HepG2 (cell line): ENCODE measurements around the gene CCDC183. TPM values are rescaled to one million over a fixed set of nuclear protein-coding genes. Genes with fewer than 3 reads are reported as not detected.

ENCODE experiments used
- ATAC-seq: fragments of 200-7000 bp; cut with Tn5 transposase; 3 replicates; pipeline ENCODE4 v1.9.1; 2020; ENCODE audit warnings: mild to moderate bottlenecking, moderate library complexity
- BruUV-seq: library from RNA; stranded (reverse); fragments of 400-500 nt; replicated peaks from 2 replicates; lab custom pipeline; 2021; lab: Mats Ljungman, UMichigan
- CTCF ChIA-PET: fragments of 300-600 bp; formaldehyde crosslinking; extraction: SDS; loops from one replicate; lab custom pipeline; 2021; ENCODE audit warnings: low total read pairs, inconsistent platforms, low intra/inter-chr PET ratio; lab: Yijun Ruan, JAX
- POLR2A ChIA-PET: fragments of 350-600 bp; sonication (Branson Sonifier 250); formaldehyde crosslinking; loops from one replicate; lab custom pipeline; 2020; ENCODE audit warnings: antibody characterized with exemption, inconsistent platforms; lab: Yijun Ruan, JAX
- DNase-seq: peaks from one replicate; pipeline ENCODE4 v3.0.0-alpha.2; 2015; ENCODE audit warnings: low spot score
- FAIRE-seq: peaks from 3 replicates; lab custom pipeline; 2011; peaks lifted over from hg19 to GRCh38; lab: Jason Lieb, UNC
- H2AFZ ChIP-seq: one replicate; pipeline ENCODE4 v1.6.1; 2011; ENCODE audit warnings: low read length, inconsistent platforms
- H3K27ac ChIP-seq: fragments of 300-600 bp; 3 replicates; pipeline ENCODE4 v1.8.0; 2011; ENCODE audit warnings: mixed run types, mild to moderate bottlenecking, mixed read lengths, low read length, inconsistent platforms; ENCODE audit not compliant: insufficient read depth; ENCODE audit errors: extremely low read length
- H3K27me3 ChIP-seq, 2 experiments: fragments of 200-600 bp in 1 of 2; 2 replicates in 1 of 2; 3 replicates in 1 of 2; pipeline versions ENCODE4 v1.6.0 to v1.8.0; 2011; ENCODE audit warnings: low read length in 2 of 2, mild to moderate bottlenecking in 2 of 2, moderate library complexity in 2 of 2, inconsistent platforms in 1 of 2; ENCODE audit not compliant: insufficient read depth in 2 of 2, control insufficient read depth in 1 of 2
- H3K36me3 ChIP-seq, 2 experiments: fragments of 200-600 bp in 1 of 2; replicated peaks in 1 of 2; 2 replicates in 1 of 2; 3 replicates in 1 of 2; pipeline versions ENCODE4 v1.5.1 to v1.8.0; 2011; ENCODE audit warnings: low read length in 2 of 2, inconsistent platforms in 1 of 2; ENCODE audit not compliant: insufficient read depth in 2 of 2, control insufficient read depth in 1 of 2
- H3K4me1 ChIP-seq: 2 replicates; pipeline ENCODE4 v1.5.1; 2012; ENCODE audit warnings: low read length, inconsistent platforms; ENCODE audit not compliant: insufficient read depth
- H3K4me2 ChIP-seq: 2 replicates; pipeline ENCODE4 v1.6.0; 2011; ENCODE audit warnings: low read depth, low read length, inconsistent platforms
- H3K4me3 ChIP-seq, 3 experiments: fragments of 200-600 bp in 1 of 3; sonication (generic), shearing (Covaris generic) in 1 of 3; replicated peaks in 1 of 3; 2 replicates each; pipeline ENCODE4 v1.5.1; 2011 to 2016; ENCODE audit warnings: low read length in 3 of 3, inconsistent platforms in 2 of 3, low read depth in 2 of 3, mild to moderate bottlenecking in 2 of 3, control low read depth in 1 of 3, mixed read lengths in 1 of 3; ENCODE audit not compliant: insufficient read depth in 1 of 3
- H3K79me2 ChIP-seq: one replicate; pipeline ENCODE4 v1.6.1; 2011; ENCODE audit warnings: low read length, inconsistent platforms; ENCODE audit not compliant: insufficient read depth
- H3K9ac ChIP-seq: 2 replicates; pipeline ENCODE4 v1.6.0; 2011; ENCODE audit warnings: mild to moderate bottlenecking, low read depth, low read length, inconsistent platforms; ENCODE audit not compliant: insufficient read depth
- H3K9me3 ChIP-seq: 2 replicates; pipeline ENCODE4 v1.5.1; 2012; ENCODE audit warnings: mild to moderate bottlenecking, low read length
- H4K20me1 ChIP-seq: 2 replicates; pipeline ENCODE4 v1.6.0; 2011; ENCODE audit warnings: inconsistent platforms, mild to moderate bottlenecking, low read length, moderate library complexity; ENCODE audit not compliant: insufficient read depth
- HNF4A ChIP-seq: sonication (generic); formaldehyde crosslinking; IDR thresholded peaks from 2 replicates; pipeline ENCODE4 v1.4.0; 2020; ENCODE audit warnings: missing genetic modification reagents
- KDM2A ChIP-seq: sonication (generic); formaldehyde crosslinking; IDR thresholded peaks from 2 replicates; pipeline ENCODE4 v1.4.0; 2020; ENCODE audit warnings: low read depth, missing genetic modification reagents, borderline replicate concordance
- KDM5A ChIP-seq: fragments of 200-600 bp; sonication (generic); IDR thresholded peaks from 2 replicates; pipeline ENCODE4 v1.7.0; 2018; ENCODE audit warnings: antibody characterized with exemption, mild to moderate bottlenecking, low read length, borderline replicate concordance
- NFE2L2 ChIP-seq: fragments of 150-350 bp; IDR thresholded peaks from 2 replicates; pipeline ENCODE4 v1.6.1; 2014; ENCODE audit warnings: low read length
- POLR2G ChIP-seq: fragments of 200-400 bp; formaldehyde crosslinking; IDR thresholded peaks from 2 replicates; pipeline ENCODE4 v1.6.1; 2018; ENCODE audit warnings: mild to moderate bottlenecking, low read depth, low read length, moderate library complexity
- TARDBP ChIP-seq: sonication (generic); formaldehyde crosslinking; IDR thresholded peaks from 2 replicates; pipeline ENCODE4 v1.8.0; 2022; ENCODE audit warnings: mild to moderate bottlenecking, missing genetic modification reagents
- ZBTB1 ChIP-seq: sonication (generic); formaldehyde crosslinking; IDR thresholded peaks from 2 replicates; pipeline ENCODE4 v1.4.0; 2020; ENCODE audit warnings: missing genetic modification reagents, borderline replicate concordance
- ZFP41 ChIP-seq: sonication (generic); formaldehyde crosslinking; IDR thresholded peaks from 2 replicates; pipeline ENCODE4 v1.4.0; 2020; ENCODE audit warnings: mild to moderate bottlenecking, missing genetic modification reagents, borderline replicate concordance
- ZNF605 ChIP-seq: sonication (generic); formaldehyde crosslinking; IDR thresholded peaks from 2 replicates; pipeline ENCODE4 v1.8.0; 2022; ENCODE audit warnings: mild to moderate bottlenecking, missing genetic modification reagents
- WGBS: methylation state at CpG from one replicate; pipeline ENCODE4 v1.1.6; 2017; ENCODE audit warnings: low lambda C conversion rate; 5-methylcytosine and 5-hydroxymethylcytosine counted together
- in situ Hi-C: cut with HindIII; loops from 2 replicates; pipeline ENCODE4 v1.10.0; 2017; ENCODE audit warnings: low pct_unique_long_range_greater_than_20kb; ENCODE audit not compliant: extremely low pct_ligation_motif_present
- intact Hi-C: fragments of 100-400 bp; cut with micrococcal nuclease; formaldehyde crosslinking; loops from one replicate; pipeline ENCODE4 v1.10.0; 2022; ENCODE audit not compliant: unreplicated experiment
- polyA plus RNA-seq, 8 experiments: library from polyadenylated mRNA; depleted of rRNA in 3 of 8; stranded (reverse) in 7 of 8; unstranded in 1 of 8; fragments of >200 nt; fragmentation: Illumina TruSeq in 4 of 8; extraction: Trizol in 4 of 8; gene quantifications; 2 replicates each; pipeline versions ENCODE4 v1.2.1 to v1.2.3, GENCODE V29; 2011 to 2016; ENCODE audit warnings: low read depth in 4 of 8, missing spikeins in 1 of 8, mixed read lengths in 1 of 8; ENCODE audit not compliant: insufficient read depth in 1 of 8
- total RNA-seq, 5 experiments: library from RNA; depleted of rRNA; stranded (reverse); fragments of >200 nt; fragmentation: Illumina TruSeq; extraction: Trizol; gene quantifications; 2 replicates each; pipeline ENCODE4 v1.2.3, GENCODE V29; 2016; ENCODE audit warnings: low read depth in 1 of 5
- TF ChIP-seq, protein P1 (sequence below): IDR thresholded peaks from 2 replicates; pipeline ENCODE4 v1.6.1; 2016; ENCODE audit warnings: missing compliant biosample characterization, missing genetic modification reagents, borderline replicate concordance
- TF ChIP-seq, protein P2 (sequence below): sonication (generic); formaldehyde crosslinking; IDR thresholded peaks from 2 replicates; pipeline ENCODE4 v1.5.1; 2020; ENCODE audit warnings: mild to moderate bottlenecking, missing genetic modification reagents
- TF ChIP-seq, protein P3 (sequence below): sonication (generic); formaldehyde crosslinking; conservative IDR thresholded peaks from 2 replicates; pipeline ENCODE4 v1.4.0; 2020; ENCODE audit warnings: missing genetic modification reagents

Gene CCDC183
- total and polyA plus RNA-seq, 2 of the 13 experiments (the other 11 are each of a cell fraction or from before 2014, with no cell fraction given) = 5.0 to 66.4 TPM

DNA sequence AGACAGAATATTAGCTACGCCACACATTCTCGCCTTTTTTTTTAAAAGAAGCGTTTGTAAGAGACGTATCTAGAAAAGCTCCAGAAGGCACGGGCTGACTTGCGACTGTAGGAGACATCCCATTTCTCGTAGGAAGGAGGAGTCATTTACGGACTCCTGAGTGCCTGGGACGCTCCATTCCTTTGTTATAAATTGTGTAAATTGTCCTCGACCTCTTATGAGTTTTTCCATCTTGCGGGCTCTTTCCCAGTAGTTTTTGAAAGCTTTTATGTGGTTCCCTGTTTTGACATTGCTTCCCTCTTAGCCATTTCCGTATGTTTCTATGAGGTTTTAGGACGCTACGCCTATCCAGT, 12.6 kb downstream of the CCDC183 start:
- TF ChIP-seq, protein P1, sequence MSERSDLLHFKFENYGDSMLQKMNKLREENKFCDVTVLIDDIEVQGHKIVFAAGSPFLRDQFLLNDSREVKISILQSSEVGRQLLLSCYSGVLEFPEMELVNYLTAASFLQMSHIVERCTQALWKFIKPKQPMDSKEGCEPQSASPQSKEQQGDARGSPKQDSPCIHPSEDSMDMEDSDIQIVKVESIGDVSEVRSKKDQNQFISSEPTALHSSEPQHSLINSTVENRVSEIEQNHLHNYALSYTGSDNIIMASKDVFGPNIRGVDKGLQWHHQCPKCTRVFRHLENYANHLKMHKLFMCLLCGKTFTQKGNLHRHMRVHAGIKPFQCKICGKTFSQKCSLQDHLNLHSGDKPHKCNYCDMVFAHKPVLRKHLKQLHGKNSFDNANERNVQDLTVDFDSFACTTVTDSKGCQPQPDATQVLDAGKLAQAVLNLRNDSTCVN = peak; percentile 73; the same call in 1 of the 2 replicates
- TF ChIP-seq TARDBP (CRISPR knock-in tag) (no peak), ZNF605 (CRISPR knock-in tag) (0 out of 2 replicates have a peak, but pooled peaks have one; percentile 13), HNF4A (no peak), KDM5A (0 out of 2 replicates have a peak, but pooled peaks have one; percentile 13)
- H4K20me1 ChIP-seq = no peaks in the 10 kb centered on the region; the same call in 1 of the 2 replicates
- POLR2A ChIA-PET = interaction anchor here (0.6 to 5.0 kb wide), 7 partner anchors 9 to 127 kb away, joined by 3 to 35 read pairs (median 9); partner anchors contain the start of gene TMEM141
- no peak overlapping the region for H2AFZ ChIP-seq
- H3K4me2 ChIP-seq = peak overlapping the region; percentile 88
- CTCF ChIA-PET = no interaction called here
- intact Hi-C loops (no loop called here), in situ Hi-C loops (no loop called here)
- H3K9me3 ChIP-seq = no peaks in the 10 kb centered on the region
- BruUV-seq = no TSS peak
- H3K27me3 ChIP-seq = no peaks in the 10 kb centered on the region
- H3K79me2 ChIP-seq = peaks cover 69% of the 10 kb centered on the region
- peak overlapping the region; percentile 71 for H3K27ac ChIP-seq
- H3K4me1 ChIP-seq = peaks cover 66% of the 10 kb centered on the region
- DNase-seq (no peak), ATAC-seq (no peak), FAIRE-seq (no peak)
- peak overlapping the region; percentile 88 to 96 (median 92) for H3K4me3 ChIP-seq
- peaks cover 2 to 17% of the 10 kb centered on the region in 2 experiments; a peak in 4 of 5 replicates for H3K36me3 ChIP-seq
- H3K9ac ChIP-seq = peak overlapping the region; percentile 86
- 2% methylated on average over 14 of the region's 14 CpGs for WGBS

DNA sequence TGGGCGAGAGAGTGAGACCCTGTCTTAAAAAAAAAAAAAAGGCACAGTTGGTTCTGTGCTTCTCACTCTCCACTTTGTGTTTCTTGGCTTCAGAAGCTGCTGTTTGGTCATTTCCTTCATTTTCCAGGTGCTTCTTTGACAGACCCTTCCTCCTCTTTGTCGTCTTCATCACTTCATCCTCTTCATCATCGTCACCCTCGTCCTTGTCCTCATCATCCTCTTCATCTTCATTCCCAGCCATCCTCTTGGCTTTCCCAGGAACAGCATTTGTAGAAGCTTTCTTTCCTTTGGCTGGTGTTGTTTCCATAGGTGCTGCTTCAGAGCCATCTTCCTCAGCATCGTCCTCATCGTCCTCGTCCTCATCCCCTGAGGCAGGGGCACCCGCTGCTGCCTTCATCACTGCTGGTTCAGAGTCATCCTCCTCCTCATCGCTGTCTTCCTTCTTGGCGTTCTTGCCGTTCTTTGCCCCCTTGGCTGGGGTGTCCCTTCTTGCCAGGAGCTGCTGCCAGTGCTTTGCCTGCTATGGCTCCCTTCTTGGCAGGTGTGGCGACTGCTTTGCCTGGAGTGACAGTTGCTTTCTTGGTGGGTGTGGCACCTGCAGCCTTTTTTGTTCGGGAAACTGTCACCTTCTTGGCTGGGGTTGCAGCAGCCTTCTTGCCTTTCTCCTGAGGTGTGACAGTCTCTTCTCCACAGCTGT, 18.7 kb downstream of the CCDC183 start:
- ATAC-seq = no peak
- peaks cover 40% of the 10 kb centered on the region for H3K4me1 ChIP-seq
- FAIRE-seq = no peak
- in situ Hi-C loops (no loop called here), intact Hi-C loops (no loop called here)
- WGBS = 95% methylated on average over 13 of the region's 13 CpGs
- H3K27ac ChIP-seq = no peak overlapping the region
- no peak for DNase-seq
- no peak overlapping the region for H3K9ac ChIP-seq
- peaks cover 48% of the 10 kb centered on the region for H3K79me2 ChIP-seq
- no peak overlapping the region for H3K4me2 ChIP-seq
- H2AFZ ChIP-seq = no peak overlapping the region
- no peak overlapping the region for H3K4me3 ChIP-seq
- no peaks in the 10 kb centered on the region for H3K27me3 ChIP-seq
- BruUV-seq = no TSS peak
- ChIA-PET CTCF (no interaction called here), POLR2A (interaction anchor here (1.0 kb wide), 1 partner anchor 15 kb away, joined by 4 read pairs; no protein-coding TSS in a partner anchor)
- H3K9me3 ChIP-seq = no peaks in the 10 kb centered on the region
- H3K36me3 ChIP-seq = peaks cover 2 to 28% of the 10 kb centered on the region in 2 experiments; a peak in 4 of 5 replicates
- no peaks in the 10 kb centered on the region; the same call in 1 of the 2 replicates for H4K20me1 ChIP-seq
- TF ChIP-seq POLR2G (peak; percentile 19; the same call in 1 of the 2 replicates), ZFP41 (CRISPR knock-in tag) (no peak), KDM2A (CRISPR knock-in tag) (no peak), NFE2L2 (no peak), ZBTB1 (CRISPR knock-in tag) (no peak)
- TF ChIP-seq, protein P2, sequence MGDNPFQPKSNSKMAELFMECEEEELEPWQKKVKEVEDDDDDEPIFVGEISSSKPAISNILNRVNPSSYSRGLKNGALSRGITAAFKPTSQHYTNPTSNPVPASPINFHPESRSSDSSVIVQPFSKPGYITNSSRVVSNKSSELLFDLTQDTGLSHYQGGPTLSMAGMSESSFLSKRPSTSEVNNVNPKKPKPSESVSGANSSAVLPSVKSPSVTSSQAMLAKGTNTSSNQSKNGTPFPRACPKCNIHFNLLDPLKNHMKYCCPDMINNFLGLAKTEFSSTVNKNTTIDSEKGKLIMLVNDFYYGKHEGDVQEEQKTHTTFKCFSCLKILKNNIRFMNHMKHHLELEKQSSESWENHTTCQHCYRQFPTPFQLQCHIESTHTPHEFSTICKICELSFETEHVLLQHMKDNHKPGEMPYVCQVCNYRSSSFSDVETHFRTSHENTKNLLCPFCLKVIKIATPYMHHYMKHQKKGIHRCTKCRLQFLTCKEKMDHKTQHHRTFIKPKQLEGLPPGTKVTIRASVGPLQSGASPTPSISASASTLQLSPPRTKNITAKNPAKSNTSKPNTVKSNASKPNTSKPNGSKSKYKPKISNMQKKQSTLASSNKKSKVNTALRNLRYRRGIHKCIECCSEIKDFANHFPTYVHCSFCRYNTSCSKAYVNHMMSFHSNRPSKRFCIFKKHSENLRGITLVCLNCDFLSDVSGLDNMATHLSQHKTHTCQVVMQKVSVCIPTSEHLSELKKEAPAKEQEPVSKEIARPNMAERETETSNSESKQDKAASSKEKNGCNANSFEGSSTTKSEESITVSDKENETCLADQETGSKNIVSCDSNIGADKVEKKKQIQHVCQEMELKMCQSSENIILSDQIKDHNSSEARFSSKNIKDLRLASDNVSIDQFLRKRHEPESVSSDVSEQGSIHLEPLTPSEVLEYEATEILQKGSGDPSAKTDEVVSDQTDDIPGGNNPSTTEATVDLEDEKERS (CRISPR knock-in tag) = no peak
- TF ChIP-seq, protein P3, sequence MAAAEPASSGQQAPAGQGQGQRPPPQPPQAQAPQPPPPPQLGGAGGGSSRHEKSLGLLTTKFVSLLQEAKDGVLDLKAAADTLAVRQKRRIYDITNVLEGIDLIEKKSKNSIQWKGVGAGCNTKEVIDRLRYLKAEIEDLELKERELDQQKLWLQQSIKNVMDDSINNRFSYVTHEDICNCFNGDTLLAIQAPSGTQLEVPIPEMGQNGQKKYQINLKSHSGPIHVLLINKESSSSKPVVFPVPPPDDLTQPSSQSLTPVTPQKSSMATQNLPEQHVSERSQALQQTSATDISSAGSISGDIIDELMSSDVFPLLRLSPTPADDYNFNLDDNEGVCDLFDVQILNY = no peak
